GM10847 (cell line): ENCODE results near the gene MAX.

Experiments
- POLR2A ChIP-seq: IDR thresholded peaks from 2 replicates; pipeline ENCODE4 v1.6.1; 2011; ENCODE audit not compliant: insufficient read length; ENCODE audit errors: extremely low read depth

MAX gene

GRCh38 chr14:65069874-65070413, 32.4 kb downstream of the MAX start:
- no peak for TF ChIP-seq POLR2A

GRCh38 chr14:65065719-65066118, 36.6 kb downstream of the MAX start:
- no peak for TF ChIP-seq POLR2A

GRCh38 chr14:65062096-65063075, 39.9 kb downstream of the MAX start:
- TF ChIP-seq POLR2A, result no peak

- no peak for TF ChIP-seq POLR2A
Measured at GRCh38 chr14:65057695-65058094, 44.6 kb downstream of the MAX start.

- TF ChIP-seq POLR2A, result no peak
Measured at GRCh38 chr14:65054471-65055085, 47.7 kb downstream of the MAX start.

- no peak for TF ChIP-seq POLR2A
Measured at GRCh38 chr14:65053466-65053865, 48.9 kb downstream of the MAX start.

- no peak for TF ChIP-seq POLR2A
Measured at GRCh38 chr14:65052832-65053231, 49.5 kb downstream of the MAX start.

GRCh38 chr14:65045709-65046108, 56.6 kb downstream of the MAX start:
- no peak for TF ChIP-seq POLR2A

GRCh38 chr14:65045006-65045405, 57.3 kb downstream of the MAX start:
- TF ChIP-seq POLR2A, result no peak

- no peak for TF ChIP-seq POLR2A
Measured at GRCh38 chr14:65044596-65044959, 57.7 kb downstream of the MAX start.

GRCh38 chr14:65043893-65044595, 58.3 kb downstream of the MAX start:
- TF ChIP-seq POLR2A, result no peak

GRCh38 chr14:65042731-65043372, 59.5 kb downstream of the MAX start:
- TF ChIP-seq POLR2A, result no peak

- TF ChIP-seq POLR2A, result no peak
Measured at GRCh38 chr14:65042296-65042695, 60.0 kb downstream of the MAX start.

GRCh38 chr14:65041434-65041915, 60.8 kb downstream of the MAX start:
- TF ChIP-seq POLR2A, result no peak

- TF ChIP-seq POLR2A, result no peak
Measured at GRCh38 chr14:65040666-65041433, 61.5 kb downstream of the MAX start.

- no peak for TF ChIP-seq POLR2A
Measured at GRCh38 chr14:65038966-65039365, 63.4 kb downstream of the MAX start.
